ENCODE measurements around the gene PANK4.
"Not testable (repeated sequence)": the region's sequence is repeated elsewhere in the genome, so short reads cannot be mapped to it uniquely, and the experiment has no call there.

The PANK4 gene

DNA sequence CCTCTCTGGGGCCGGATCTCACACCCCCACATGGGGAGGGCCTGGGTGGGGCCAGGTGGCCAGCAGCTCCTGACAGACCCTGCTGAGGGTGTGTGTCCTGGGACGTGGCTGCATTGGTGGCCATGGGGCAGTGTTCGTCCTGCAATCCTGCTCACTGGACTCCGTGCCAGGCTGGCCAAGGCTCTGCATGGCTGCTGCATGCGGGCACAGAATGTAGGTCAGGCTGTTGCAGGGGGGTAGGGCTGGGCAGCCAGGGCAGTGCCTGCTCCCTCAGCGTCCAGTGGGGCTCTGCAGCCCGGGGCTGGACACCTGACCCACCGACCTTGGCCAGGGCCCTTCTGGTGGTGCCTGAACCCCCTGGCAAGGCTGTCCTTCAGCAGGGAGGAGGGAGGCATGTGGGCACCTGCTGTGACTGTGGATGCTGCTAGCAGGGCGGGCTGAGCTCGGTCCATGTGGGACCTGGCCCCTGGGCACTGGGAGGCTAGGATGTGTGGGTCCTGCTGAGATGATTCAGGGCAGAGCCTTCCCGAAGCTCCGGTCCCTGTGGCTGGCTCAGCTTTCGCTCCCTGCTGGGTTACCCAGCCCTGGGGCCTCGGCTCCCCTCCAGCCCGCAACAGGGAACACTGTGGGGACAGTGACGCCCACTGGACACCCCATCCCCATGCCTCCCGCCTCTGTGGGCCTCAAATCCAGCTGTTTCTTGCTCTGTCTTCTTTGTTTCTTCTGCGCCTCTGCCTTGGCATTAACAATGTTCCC is 65.2 kb downstream of the PANK4 start:
- DNase-seq (ENCODE audit: low spot score): no peak

DNA sequence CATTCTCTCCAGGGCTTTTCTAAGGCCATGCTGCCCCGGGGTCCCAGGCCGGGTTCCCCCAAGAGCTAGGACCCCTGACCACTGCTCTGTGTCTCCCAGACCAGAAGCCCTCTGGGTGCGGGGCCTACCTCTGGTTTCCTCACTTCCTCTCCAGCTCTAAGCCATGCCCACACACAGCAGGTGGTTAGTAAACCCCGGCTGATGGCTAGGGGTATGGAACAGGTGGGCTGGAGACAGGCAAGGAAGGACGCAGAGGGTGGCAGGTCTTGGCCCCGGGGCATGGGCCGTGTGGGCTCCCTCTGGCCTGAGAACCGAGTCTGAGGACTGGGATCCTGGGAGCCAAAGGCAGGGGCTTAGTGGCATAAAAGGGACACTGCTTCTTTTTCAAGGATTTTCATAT is 66.2 kb downstream of the PANK4 start:
- no peak for DNase-seq (ENCODE audit: low spot score)

DNA sequence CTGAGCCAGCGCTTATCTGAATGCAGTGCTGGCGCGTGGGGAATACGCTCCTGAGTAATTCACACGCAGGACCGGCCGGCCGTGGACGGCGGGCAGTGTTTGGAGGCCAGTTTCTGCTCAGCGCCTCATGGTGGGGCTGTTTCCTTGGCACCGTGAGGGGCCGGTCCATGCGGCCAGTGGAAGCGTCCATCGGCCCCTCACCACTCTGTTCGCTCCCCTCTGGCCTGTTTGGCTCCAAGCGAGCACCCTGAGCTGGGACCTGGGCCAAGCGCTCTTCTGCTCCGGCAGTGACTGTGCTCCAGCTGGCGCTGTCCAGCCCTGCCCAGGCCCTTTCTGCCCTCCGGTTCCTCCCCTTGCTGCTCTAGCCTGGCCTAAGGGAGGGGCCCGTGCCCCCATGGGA is 66.6 kb downstream of the PANK4 start:
- no peak for DNase-seq (ENCODE audit: low spot score)

DNA sequence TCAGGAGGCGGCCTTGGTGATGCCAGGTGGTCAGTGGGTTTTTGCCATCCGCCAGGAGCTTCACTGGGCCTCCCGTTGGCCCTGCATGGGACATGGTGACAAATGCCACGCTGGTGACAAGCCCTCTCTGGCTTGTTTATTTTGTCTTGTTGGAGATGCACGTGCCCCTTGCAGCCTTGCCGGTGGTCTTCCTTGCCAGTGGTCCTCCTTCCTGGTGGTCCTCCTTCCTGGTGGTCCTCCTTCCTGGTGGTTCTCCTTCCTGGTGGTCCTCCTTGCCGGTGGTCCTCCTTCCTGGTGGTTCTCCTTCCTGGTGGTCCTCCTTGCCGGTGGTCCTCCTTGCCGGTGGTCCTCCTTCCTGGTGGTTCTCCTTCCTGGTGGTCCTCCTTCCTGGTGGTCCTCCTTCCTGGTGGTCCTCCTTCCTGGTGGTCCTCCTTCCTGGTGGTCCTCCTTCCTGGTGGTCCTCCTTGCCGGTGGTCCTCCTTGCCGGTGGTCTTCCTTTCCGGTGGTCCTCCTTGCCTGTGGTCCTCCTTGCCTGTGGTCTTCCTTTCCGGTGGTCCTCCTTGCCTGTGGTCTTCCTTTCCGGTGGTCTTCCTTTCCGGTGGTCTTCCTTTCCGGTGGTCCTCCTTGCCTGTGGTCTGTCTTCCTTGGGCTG is 67.2 kb downstream of the PANK4 start:
- DNase-seq (ENCODE audit: low spot score): not testable (repeated sequence)

DNA sequence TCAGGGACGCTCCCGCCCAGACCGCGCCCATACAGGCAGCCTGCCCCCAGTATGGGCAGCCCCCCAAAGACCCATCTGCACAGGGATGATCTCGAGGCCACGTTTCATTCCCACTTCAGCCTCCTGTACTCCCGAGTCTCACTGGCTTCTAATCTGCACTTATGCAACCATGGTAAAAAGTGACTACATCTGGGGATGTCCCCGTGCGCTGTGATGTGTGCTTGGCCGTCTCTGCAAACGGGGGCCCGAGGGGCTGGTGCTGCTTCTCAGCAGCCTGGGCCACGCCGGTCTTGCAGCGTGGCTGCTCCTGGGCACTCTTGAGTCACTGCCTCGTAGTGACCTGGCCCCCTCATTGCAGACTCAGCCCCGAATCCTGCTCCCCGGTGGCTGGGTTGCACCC is 67.7 kb downstream of the PANK4 start:
- no peak for DNase-seq (ENCODE audit: low spot score)

All from SK-N-DZ (cell line).